HepG2 (cell line): ENCODE data around the gene ABCA2.

Experiments
- CHCHD3 ChIP-seq: sonication (generic); formaldehyde crosslinking; IDR thresholded peaks from 2 replicates; pipeline ENCODE4 v1.8.0; 2022; ENCODE audit warnings: mild to moderate bottlenecking, missing genetic modification reagents, moderate library complexity
- DNMT1 ChIP-seq: sonication (generic); formaldehyde crosslinking; IDR thresholded peaks from 2 replicates; pipeline ENCODE4 v1.5.1; 2020; ENCODE audit warnings: mild to moderate bottlenecking, missing genetic modification reagents
- EZH2 ChIP-seq: conservative IDR thresholded peaks from 2 replicates; pipeline ENCODE4 v1.6.1; 2012; ENCODE audit warnings: mild to moderate bottlenecking, low read depth, low read length, moderate library complexity
- POLR2A ChIP-seq, 2 experiments: IDR thresholded peaks; 2 replicates each; pipeline ENCODE4 v1.6.1; 2011; ENCODE audit warnings: low read depth in 2 of 2, low read length in 2 of 2, mild to moderate bottlenecking in 1 of 2, moderate library complexity in 1 of 2; ENCODE audit not compliant: insufficient read depth in 1 of 2
- SP5 ChIP-seq: IDR thresholded peaks from 2 replicates; pipeline ENCODE4 v1.6.1; 2016; ENCODE audit warnings: low read depth, borderline replicate concordance
- ZNF260 ChIP-seq: sonication (generic); formaldehyde crosslinking; IDR thresholded peaks from 2 replicates; pipeline ENCODE4 v1.4.0; 2020; ENCODE audit warnings: missing genetic modification reagents, low read depth, mild to moderate bottlenecking, borderline replicate concordance
- TF ChIP-seq, protein P1 (sequence below), 2 experiments: IDR thresholded peaks; 2 replicates each; pipeline ENCODE4 v1.6.1; 2011 to 2012; ENCODE audit warnings: low read length in 2 of 2, borderline replicate concordance in 1 of 2, low read depth in 1 of 2, mild to moderate bottlenecking in 1 of 2, moderate library complexity in 1 of 2
- TF ChIP-seq, protein P2 (sequence below): sonication (generic); formaldehyde crosslinking; IDR thresholded peaks from 2 replicates; pipeline ENCODE4 v1.5.0; 2020; ENCODE audit warnings: mild to moderate bottlenecking, missing genetic modification reagents, moderate library complexity
- TF ChIP-seq, protein P3 (sequence below): IDR thresholded peaks from 2 replicates; pipeline ENCODE4 v1.6.1; 2012; ENCODE audit warnings: low read length, improper control_type of control experiment
- TF ChIP-seq, protein P4 (sequence below): sonication (generic); formaldehyde crosslinking; IDR thresholded peaks from 2 replicates; pipeline ENCODE4 v1.5.1; 2020; ENCODE audit warnings: mild to moderate bottlenecking, missing genetic modification reagents, moderate library complexity
- TF ChIP-seq, protein P5 (sequence below): fragments of 450-650 bp; IDR thresholded peaks from 2 replicates; pipeline ENCODE4 v1.6.1; 2016

DNA sequence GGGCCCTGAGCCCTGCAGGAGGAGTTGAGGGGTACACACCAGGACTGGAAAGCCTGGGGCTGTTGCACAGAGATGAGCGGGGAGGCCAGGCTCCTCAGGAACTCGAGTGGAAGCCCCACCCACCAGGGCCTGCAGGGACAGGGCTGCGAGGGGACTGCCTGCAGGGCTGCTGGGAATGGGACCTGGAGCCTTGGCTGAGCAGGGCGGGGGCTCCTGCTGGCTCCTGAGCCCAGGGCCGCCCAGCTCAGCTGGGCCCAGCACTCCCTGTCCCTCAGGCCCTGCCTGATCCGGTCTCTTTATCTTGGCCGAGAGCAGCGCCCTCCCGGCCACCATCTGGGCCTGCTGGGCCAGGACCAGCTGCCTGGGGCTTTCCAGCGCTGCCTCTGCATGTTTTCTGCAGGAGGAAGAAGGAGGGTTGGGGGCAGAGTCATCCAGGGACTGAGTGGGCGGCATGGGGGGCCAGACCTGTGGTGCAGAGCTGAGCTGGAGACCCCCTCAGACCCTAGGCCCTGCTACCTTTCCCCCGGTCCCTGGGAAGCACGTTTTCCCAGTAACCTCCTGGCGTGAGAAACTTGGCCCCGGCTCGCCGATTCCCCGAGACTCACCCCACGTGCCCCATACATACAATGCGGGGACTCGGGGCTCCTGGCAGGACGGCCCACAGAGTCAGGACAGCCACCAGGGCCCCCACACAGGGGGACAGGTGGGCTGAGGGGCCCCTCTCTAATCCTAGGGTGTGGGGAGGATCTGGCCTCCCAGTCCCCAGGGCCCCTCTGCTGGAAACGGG, 66.6 kb downstream of the ABCA2 start:
- TF ChIP-seq, protein P1, sequence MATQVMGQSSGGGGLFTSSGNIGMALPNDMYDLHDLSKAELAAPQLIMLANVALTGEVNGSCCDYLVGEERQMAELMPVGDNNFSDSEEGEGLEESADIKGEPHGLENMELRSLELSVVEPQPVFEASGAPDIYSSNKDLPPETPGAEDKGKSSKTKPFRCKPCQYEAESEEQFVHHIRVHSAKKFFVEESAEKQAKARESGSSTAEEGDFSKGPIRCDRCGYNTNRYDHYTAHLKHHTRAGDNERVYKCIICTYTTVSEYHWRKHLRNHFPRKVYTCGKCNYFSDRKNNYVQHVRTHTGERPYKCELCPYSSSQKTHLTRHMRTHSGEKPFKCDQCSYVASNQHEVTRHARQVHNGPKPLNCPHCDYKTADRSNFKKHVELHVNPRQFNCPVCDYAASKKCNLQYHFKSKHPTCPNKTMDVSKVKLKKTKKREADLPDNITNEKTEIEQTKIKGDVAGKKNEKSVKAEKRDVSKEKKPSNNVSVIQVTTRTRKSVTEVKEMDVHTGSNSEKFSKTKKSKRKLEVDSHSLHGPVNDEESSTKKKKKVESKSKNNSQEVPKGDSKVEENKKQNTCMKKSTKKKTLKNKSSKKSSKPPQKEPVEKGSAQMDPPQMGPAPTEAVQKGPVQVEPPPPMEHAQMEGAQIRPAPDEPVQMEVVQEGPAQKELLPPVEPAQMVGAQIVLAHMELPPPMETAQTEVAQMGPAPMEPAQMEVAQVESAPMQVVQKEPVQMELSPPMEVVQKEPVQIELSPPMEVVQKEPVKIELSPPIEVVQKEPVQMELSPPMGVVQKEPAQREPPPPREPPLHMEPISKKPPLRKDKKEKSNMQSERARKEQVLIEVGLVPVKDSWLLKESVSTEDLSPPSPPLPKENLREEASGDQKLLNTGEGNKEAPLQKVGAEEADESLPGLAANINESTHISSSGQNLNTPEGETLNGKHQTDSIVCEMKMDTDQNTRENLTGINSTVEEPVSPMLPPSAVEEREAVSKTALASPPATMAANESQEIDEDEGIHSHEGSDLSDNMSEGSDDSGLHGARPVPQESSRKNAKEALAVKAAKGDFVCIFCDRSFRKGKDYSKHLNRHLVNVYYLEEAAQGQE (IDR thresholded peaks at IDR 0.05; ENCODE audit: borderline replicate concordance in 1 of 2, low read depth in 1 of 2, low read length in 2 of 2) = no peak
- TF ChIP-seq CHCHD3 (CRISPR knock-in tag) (no peak), ZNF260 (CRISPR knock-in tag) (no peak), POLR2A (IDR thresholded peaks at IDR 0.05; ENCODE audit: insufficient read depth in 1 of 2, low read depth in 2 of 2, low read length in 2 of 2) (no peak), EZH2 (no peak), DNMT1 (no peak), SP5 (CRISPR knock-in tag) (no peak)
- TF ChIP-seq, protein P2, sequence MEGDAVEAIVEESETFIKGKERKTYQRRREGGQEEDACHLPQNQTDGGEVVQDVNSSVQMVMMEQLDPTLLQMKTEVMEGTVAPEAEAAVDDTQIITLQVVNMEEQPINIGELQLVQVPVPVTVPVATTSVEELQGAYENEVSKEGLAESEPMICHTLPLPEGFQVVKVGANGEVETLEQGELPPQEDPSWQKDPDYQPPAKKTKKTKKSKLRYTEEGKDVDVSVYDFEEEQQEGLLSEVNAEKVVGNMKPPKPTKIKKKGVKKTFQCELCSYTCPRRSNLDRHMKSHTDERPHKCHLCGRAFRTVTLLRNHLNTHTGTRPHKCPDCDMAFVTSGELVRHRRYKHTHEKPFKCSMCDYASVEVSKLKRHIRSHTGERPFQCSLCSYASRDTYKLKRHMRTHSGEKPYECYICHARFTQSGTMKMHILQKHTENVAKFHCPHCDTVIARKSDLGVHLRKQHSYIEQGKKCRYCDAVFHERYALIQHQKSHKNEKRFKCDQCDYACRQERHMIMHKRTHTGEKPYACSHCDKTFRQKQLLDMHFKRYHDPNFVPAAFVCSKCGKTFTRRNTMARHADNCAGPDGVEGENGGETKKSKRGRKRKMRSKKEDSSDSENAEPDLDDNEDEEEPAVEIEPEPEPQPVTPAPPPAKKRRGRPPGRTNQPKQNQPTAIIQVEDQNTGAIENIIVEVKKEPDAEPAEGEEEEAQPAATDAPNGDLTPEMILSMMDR (CRISPR knock-in tag) = no peak
- TF ChIP-seq, protein P3, sequence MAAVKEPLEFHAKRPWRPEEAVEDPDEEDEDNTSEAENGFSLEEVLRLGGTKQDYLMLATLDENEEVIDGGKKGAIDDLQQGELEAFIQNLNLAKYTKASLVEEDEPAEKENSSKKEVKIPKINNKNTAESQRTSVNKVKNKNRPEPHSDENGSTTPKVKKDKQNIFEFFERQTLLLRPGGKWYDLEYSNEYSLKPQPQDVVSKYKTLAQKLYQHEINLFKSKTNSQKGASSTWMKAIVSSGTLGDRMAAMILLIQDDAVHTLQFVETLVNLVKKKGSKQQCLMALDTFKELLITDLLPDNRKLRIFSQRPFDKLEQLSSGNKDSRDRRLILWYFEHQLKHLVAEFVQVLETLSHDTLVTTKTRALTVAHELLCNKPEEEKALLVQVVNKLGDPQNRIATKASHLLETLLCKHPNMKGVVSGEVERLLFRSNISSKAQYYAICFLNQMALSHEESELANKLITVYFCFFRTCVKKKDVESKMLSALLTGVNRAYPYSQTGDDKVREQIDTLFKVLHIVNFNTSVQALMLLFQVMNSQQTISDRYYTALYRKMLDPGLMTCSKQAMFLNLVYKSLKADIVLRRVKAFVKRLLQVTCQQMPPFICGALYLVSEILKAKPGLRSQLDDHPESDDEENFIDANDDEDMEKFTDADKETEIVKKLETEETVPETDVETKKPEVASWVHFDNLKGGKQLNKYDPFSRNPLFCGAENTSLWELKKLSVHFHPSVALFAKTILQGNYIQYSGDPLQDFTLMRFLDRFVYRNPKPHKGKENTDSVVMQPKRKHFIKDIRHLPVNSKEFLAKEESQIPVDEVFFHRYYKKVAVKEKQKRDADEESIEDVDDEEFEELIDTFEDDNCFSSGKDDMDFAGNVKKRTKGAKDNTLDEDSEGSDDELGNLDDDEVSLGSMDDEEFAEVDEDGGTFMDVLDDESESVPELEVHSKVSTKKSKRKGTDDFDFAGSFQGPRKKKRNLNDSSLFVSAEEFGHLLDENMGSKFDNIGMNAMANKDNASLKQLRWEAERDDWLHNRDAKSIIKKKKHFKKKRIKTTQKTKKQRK = no peak
- TF ChIP-seq, protein P4, sequence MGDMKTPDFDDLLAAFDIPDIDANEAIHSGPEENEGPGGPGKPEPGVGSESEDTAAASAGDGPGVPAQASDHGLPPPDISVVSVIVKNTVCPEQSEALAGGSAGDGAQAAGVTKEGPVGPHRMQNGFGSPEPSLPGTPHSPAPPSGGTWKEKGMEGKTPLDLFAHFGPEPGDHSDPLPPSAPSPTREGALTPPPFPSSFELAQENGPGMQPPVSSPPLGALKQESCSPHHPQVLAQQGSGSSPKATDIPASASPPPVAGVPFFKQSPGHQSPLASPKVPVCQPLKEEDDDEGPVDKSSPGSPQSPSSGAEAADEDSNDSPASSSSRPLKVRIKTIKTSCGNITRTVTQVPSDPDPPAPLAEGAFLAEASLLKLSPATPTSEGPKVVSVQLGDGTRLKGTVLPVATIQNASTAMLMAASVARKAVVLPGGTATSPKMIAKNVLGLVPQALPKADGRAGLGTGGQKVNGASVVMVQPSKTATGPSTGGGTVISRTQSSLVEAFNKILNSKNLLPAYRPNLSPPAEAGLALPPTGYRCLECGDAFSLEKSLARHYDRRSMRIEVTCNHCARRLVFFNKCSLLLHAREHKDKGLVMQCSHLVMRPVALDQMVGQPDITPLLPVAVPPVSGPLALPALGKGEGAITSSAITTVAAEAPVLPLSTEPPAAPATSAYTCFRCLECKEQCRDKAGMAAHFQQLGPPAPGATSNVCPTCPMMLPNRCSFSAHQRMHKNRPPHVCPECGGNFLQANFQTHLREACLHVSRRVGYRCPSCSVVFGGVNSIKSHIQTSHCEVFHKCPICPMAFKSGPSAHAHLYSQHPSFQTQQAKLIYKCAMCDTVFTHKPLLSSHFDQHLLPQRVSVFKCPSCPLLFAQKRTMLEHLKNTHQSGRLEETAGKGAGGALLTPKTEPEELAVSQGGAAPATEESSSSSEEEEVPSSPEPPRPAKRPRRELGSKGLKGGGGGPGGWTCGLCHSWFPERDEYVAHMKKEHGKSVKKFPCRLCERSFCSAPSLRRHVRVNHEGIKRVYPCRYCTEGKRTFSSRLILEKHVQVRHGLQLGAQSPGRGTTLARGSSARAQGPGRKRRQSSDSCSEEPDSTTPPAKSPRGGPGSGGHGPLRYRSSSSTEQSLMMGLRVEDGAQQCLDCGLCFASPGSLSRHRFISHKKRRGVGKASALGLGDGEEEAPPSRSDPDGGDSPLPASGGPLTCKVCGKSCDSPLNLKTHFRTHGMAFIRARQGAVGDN = no peak; the same call in 1 of the 2 replicates
- TF ChIP-seq, protein P5, sequence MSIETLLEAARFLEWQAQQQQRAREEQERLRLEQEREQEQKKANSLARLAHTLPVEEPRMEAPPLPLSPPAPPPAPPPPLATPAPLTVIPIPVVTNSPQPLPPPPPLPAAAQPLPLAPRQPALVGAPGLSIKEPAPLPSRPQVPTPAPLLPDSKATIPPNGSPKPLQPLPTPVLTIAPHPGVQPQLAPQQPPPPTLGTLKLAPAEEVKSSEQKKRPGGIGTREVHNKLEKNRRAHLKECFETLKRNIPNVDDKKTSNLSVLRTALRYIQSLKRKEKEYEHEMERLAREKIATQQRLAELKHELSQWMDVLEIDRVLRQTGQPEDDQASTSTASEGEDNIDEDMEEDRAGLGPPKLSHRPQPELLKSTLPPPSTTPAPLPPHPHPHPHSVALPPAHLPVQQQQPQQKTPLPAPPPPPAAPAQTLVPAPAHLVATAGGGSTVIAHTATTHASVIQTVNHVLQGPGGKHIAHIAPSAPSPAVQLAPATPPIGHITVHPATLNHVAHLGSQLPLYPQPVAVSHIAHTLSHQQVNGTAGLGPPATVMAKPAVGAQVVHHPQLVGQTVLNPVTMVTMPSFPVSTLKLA = no peak
